ENCODE measurements around the gene RBM19. TPM values are rescaled to one million over a fixed set of nuclear protein-coding genes. Genes with fewer than 3 reads are reported as not detected.

The RBM19 gene
- total RNA-seq, 1 experiment from 2014 or later: 61.7 TPM

DNA sequence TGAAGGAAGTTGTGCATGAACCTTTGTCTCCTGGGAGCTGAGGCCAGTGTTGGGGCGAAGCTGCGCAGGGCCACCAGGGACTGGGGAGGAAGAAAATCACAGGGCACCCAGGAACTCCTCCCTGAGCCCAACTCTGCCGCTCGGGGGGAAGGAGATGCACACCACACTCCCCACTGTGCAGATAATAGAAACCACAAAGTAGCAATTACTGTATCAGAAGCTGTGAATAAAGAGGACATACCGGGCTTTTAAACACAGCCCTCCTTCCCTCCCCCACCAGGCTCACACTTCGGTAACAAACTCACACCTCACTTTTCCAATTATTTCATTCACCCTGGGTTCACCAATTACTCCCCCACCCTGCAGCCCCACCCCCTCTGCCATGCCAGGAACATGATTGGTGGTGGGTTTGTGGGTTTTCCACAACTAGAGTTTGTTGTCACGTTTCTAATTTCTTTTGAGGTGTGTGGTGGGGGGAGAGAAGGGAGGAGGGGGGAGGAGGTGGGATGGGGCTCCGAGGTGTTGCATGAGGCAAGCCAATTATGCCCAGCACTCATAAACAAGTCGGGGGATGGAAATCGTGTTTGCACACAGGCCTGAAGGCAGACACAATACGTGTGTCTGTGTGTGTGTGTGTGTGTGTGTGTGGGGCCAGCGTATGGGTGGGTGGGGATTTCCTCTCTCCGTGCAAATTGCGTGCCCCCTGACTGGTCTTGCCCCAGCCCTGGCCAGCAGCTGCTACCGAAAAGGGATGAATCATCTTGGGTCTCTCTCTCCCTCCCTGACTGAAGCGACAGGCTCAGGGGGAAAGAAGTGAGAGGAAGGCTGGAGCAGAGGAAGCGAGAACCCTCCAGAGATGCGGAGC, 103.3 kb downstream of the RBM19 start:
- ATAC-seq: no peak
- H3F3A ChIP-seq (ENCODE audit: low read length, unreplicated experiment): no peaks in the 10 kb centered on the region

DNA sequence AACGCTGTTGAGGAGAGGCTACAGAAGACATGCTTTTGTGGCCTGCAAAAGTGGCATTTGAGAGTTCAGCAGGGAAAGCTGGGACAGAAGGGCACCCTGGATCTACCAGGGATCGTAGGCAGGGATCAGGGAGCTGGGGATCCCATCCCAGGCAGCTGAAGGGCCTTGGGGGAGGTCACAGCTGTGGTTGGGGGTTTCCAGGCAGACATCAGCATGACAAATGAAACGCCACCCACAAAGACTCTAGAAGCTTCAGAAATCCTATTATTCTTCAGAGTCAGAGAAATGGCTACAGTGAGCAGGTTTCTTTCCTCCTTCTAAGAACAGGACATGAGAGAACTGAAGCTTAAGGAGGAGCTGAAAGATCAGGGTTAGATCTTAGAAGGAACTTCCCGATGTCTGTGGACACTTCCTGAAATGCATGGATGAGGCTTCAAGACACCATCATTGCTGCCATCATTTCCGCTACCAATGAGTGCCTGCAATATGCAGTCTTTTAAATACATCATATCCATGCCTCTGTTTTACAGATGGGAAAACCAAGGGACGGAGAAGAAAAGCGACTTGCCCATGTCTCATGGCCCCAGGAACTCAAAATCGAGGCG, 104.3 kb downstream of the RBM19 start:
- no peaks in the 10 kb centered on the region for H4K20me1 ChIP-seq (ENCODE audit: low read length)
- no peaks in the 10 kb centered on the region for H3K9me2 ChIP-seq (replicated peaks; ENCODE audit: low read length)
- DNase-seq: no peak
- no peaks in the 10 kb centered on the region for H3K79me2 ChIP-seq (ENCODE audit: low read length)
- TF ChIP-seq EZH2phosphoT487 (IDR thresholded peaks at IDR 0.05; ENCODE audit: borderline replicate concordance, low read length) (no peak), EZH2 (IDR thresholded peaks at IDR 0.05; ENCODE audit: low read length, unreplicated experiment) (no peak)
- TF ChIP-seq, protein P1, sequence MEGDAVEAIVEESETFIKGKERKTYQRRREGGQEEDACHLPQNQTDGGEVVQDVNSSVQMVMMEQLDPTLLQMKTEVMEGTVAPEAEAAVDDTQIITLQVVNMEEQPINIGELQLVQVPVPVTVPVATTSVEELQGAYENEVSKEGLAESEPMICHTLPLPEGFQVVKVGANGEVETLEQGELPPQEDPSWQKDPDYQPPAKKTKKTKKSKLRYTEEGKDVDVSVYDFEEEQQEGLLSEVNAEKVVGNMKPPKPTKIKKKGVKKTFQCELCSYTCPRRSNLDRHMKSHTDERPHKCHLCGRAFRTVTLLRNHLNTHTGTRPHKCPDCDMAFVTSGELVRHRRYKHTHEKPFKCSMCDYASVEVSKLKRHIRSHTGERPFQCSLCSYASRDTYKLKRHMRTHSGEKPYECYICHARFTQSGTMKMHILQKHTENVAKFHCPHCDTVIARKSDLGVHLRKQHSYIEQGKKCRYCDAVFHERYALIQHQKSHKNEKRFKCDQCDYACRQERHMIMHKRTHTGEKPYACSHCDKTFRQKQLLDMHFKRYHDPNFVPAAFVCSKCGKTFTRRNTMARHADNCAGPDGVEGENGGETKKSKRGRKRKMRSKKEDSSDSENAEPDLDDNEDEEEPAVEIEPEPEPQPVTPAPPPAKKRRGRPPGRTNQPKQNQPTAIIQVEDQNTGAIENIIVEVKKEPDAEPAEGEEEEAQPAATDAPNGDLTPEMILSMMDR (conservative IDR thresholded peaks at IDR 0.05; ENCODE audit: low read depth, low read length): no peak
- no peak for ATAC-seq
- no peak overlapping the region for H3K4me2 ChIP-seq (ENCODE audit: low read length)
- H3K9ac ChIP-seq (ENCODE audit: low read length): no peak overlapping the region
- BruUV-seq (replicated peaks): no TSS peak
- no peak overlapping the region for H3K4me3 ChIP-seq (ENCODE audit: low read length)
- H3F3A ChIP-seq (ENCODE audit: low read length, unreplicated experiment): no peaks in the 10 kb centered on the region
- no peaks in the 10 kb centered on the region for H3K4me1 ChIP-seq (ENCODE audit: insufficient read depth, low read length)
- no peaks in the 10 kb centered on the region for H3K27me3 ChIP-seq (ENCODE audit: low read length)
- peaks cover 9% of the 10 kb centered on the region; the same call in 1 of the 2 replicates for H3K36me3 ChIP-seq (ENCODE audit: low read depth, low read length)
- CTCF ChIA-PET: no interaction called here
- H2AFZ ChIP-seq (ENCODE audit: low read length): no peak overlapping the region
- intact Hi-C loops (cut with micrococcal nuclease): no loop called here
- H3K27ac ChIP-seq (ENCODE audit: low read length): no peak overlapping the region
- POLR2A ChIA-PET (ENCODE audit: unreplicated experiment): no interaction called here
- no peaks in the 10 kb centered on the region for H3K9me3 ChIP-seq (ENCODE audit: low read length)

More for the DNA sequence above, 103.3 kb downstream of the RBM19 start:
- no peak overlapping the region for H3K4me2 ChIP-seq (ENCODE audit: low read length)
- no peaks in the 10 kb centered on the region for H4K20me1 ChIP-seq (ENCODE audit: low read length)
- no peaks in the 10 kb centered on the region for H3K9me3 ChIP-seq (ENCODE audit: low read length)
- DNase-seq: no peak
- CTCF ChIA-PET: no interaction called here
- H3K36me3 ChIP-seq (ENCODE audit: low read depth, low read length): peaks cover 5% of the 10 kb centered on the region; the same call in 1 of the 2 replicates
- H3K27ac ChIP-seq (ENCODE audit: low read length): no peak overlapping the region
- H3K4me3 ChIP-seq (ENCODE audit: low read length): no peak overlapping the region
- H3K4me1 ChIP-seq (ENCODE audit: insufficient read depth, low read length): no peaks in the 10 kb centered on the region
- intact Hi-C loops (cut with micrococcal nuclease): no loop called here
- BruUV-seq (replicated peaks): no TSS peak
- H2AFZ ChIP-seq (ENCODE audit: low read length): no peak overlapping the region
- TF ChIP-seq, protein P1 (conservative IDR thresholded peaks at IDR 0.05; ENCODE audit: low read depth, low read length): no peak
- TF ChIP-seq EZH2phosphoT487 (IDR thresholded peaks at IDR 0.05; ENCODE audit: borderline replicate concordance, low read length) (no peak), EZH2 (IDR thresholded peaks at IDR 0.05; ENCODE audit: low read length, unreplicated experiment) (no peak)
- no peaks in the 10 kb centered on the region for H3K79me2 ChIP-seq (ENCODE audit: low read length)
- H3K27me3 ChIP-seq (ENCODE audit: low read length): no peaks in the 10 kb centered on the region
- no peak overlapping the region for H3K9ac ChIP-seq (ENCODE audit: low read length)
- POLR2A ChIA-PET (ENCODE audit: unreplicated experiment): no interaction called here
- no peaks in the 10 kb centered on the region for H3K9me2 ChIP-seq (replicated peaks; ENCODE audit: low read length)

DNA sequence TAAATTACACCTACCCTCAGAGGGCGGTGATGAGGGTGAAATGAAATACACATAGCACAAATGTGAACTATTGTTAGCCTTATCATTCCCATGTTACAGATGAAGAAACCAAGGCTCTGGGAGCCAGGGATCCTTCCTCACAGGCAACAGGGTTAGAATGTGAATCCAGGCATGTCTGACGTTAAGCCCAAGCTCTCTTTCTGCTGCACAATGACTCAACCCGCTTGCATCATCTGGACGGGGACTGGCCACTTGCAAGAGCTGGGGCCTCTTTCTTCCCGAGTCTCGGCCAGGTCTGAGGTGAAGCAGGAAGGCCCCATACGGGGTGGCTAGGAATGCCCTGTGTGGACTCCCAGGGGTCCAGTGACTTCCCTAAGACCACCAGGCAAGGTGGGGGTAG, 105.2 kb downstream of the RBM19 start:
- H3K36me3 ChIP-seq (ENCODE audit: low read depth, low read length): peaks cover 13% of the 10 kb centered on the region
- DNase-seq: no peak
- H3K27ac ChIP-seq (ENCODE audit: low read length): no peak overlapping the region
- no peaks in the 10 kb centered on the region for H3K9me3 ChIP-seq (ENCODE audit: low read length)
- no peaks in the 10 kb centered on the region for H3K27me3 ChIP-seq (ENCODE audit: low read length)
- no TSS peak for BruUV-seq (replicated peaks)
- ChIA-PET CTCF (no interaction called here), POLR2A (ENCODE audit: unreplicated experiment) (no interaction called here)
- H3K4me3 ChIP-seq (ENCODE audit: low read length): no peak overlapping the region
- H3K9me2 ChIP-seq (replicated peaks; ENCODE audit: low read length): no peaks in the 10 kb centered on the region
- no peak for ATAC-seq
- intact Hi-C loops (cut with micrococcal nuclease): no loop called here
- H4K20me1 ChIP-seq (ENCODE audit: low read length): no peaks in the 10 kb centered on the region
- H3K4me1 ChIP-seq (ENCODE audit: insufficient read depth, low read length): no peaks in the 10 kb centered on the region
- no peak overlapping the region for H2AFZ ChIP-seq (ENCODE audit: low read length)
- H3K79me2 ChIP-seq (ENCODE audit: low read length): no peaks in the 10 kb centered on the region
- no peak overlapping the region for H3K9ac ChIP-seq (ENCODE audit: low read length)
- H3K4me2 ChIP-seq (ENCODE audit: low read length): no peak overlapping the region
- no peaks in the 10 kb centered on the region for H3F3A ChIP-seq (ENCODE audit: low read length, unreplicated experiment)
- TF ChIP-seq EZH2 (IDR thresholded peaks at IDR 0.05; ENCODE audit: low read length, unreplicated experiment): no peak
- TF ChIP-seq, protein P1 (conservative IDR thresholded peaks at IDR 0.05; ENCODE audit: low read depth, low read length): no peak
- no peak for TF ChIP-seq EZH2phosphoT487 (IDR thresholded peaks at IDR 0.05; ENCODE audit: borderline replicate concordance, low read length)

Measured in PC-3 (cell line).